T1000 (cell line): ENCODE results near the gene AOC3.
"Not testable (repeated sequence)": the region's sequence is repeated elsewhere in the genome, so short reads cannot be mapped to it uniquely, and the experiment has no call there.

Experiments used
- DNase-seq: peaks from one replicate; lab custom pipeline; 2025; ENCODE audit warnings: mixed read lengths; lab: John Stamatoyannopoulos, UW

Gene AOC3

DNA sequence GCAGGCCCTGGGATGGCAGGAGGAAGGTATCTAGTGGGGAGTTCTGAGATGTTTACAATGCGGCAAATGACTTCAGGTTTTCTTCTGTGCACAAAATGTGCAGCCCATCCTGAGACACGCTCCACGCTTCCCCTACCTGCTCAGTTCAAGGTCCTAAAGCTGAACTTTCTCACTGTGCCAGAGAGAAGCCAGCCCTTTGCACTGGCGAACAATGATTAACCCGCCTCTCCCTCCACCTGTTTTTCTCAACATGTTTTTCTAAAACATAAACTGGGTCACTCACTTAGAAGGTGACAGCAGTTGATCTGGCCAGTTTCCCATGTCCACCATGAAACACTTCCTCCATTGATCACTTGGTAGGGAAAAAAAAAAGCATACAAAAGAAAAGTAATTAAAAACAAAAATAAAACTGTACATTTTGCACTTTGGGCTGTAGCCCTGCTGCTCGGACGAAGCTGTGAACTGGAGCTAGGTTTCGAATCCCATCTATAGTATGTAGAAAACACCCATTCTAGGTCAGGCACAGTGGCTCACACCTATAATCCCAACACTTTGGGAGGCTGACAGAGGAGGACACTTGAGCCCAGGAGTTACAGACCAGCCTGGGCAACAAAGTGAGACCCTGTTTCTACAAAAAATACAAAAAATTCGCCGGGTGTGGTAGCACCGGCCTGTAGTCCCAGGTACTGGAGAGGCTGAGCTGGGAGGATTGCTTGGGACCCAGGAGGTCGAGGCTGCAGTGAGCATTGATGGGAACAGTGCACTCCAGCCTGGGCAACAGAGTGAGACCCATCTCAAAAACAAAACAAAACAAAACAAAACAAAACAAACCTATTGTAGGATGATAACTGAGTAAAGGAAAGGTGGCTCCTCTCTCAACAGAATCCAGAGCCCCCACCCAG lies 43.5 kb downstream of the AOC3 start:
- no peak for DNase-seq

DNA sequence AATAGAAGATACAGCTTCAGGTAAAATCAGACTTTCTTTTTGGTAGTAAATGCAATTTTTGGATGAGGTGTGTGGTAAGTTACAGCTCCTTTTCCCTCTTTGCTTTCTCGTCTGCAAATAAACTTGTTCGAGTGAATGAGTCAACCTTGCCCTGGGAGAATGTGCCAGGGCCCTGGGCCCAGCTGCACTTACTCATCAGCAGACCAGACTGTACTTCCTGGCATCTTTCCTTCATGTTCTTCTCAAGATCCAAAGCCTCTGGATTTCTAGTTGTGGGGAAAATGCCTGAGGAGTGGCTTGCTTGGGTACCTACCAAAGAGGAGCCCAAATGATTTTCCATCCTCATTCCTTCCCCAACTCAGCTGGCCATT lies 44.2 kb downstream of the AOC3 start:
- peak; percentile 56 for DNase-seq

DNA sequence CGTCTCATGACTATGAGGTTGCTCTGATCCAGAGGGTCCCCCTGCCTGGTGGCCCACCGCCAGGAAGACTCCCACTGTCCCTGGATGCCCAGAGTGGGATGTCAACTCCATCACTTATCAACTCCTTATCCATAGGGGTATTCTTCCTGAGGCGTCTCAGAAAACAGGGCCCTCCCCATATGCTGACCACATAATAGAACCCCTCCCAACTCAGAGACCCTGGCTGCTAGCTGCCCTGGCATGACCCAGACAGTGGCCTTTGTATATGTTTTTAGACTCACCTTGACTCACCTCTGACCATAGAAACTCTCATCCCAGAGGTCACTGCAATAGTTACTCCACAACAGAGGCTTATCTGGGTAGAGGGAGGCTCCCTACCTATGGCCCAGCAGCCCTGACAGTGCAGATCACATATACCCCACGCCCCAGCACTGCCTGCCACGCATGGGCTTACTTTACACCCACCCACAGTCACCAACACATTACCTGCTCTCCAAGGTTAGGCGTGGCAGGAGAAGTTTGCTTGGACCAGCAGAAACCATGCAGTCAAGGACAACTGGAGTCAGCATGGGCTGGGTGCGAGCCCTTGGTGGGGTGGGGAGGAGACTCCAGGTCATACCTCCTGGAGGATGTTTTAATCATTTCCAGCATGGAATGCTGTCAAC lies 47.3 kb downstream of the AOC3 start:
- no peak for DNase-seq

DNA sequence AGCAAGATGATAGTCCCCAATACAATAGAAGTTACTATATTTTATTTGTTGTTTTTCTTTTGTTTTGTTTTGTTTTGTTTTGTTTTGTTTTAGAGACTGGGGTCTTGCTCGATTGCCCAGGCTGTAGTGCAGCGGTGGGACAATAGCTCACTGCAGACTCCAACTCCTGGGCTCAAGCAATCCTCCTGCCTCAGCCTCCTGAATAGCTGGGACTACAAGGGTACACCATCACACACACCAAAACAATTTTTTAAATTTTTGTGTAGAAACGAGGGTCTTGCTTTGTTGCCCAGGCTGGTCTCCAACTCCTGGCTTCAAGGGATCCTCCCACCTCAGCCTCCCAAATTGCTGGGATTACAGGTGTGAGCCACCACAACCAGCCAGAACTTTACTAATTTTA lies 49.0 kb downstream of the AOC3 start:
- not testable (repeated sequence) for DNase-seq

DNA sequence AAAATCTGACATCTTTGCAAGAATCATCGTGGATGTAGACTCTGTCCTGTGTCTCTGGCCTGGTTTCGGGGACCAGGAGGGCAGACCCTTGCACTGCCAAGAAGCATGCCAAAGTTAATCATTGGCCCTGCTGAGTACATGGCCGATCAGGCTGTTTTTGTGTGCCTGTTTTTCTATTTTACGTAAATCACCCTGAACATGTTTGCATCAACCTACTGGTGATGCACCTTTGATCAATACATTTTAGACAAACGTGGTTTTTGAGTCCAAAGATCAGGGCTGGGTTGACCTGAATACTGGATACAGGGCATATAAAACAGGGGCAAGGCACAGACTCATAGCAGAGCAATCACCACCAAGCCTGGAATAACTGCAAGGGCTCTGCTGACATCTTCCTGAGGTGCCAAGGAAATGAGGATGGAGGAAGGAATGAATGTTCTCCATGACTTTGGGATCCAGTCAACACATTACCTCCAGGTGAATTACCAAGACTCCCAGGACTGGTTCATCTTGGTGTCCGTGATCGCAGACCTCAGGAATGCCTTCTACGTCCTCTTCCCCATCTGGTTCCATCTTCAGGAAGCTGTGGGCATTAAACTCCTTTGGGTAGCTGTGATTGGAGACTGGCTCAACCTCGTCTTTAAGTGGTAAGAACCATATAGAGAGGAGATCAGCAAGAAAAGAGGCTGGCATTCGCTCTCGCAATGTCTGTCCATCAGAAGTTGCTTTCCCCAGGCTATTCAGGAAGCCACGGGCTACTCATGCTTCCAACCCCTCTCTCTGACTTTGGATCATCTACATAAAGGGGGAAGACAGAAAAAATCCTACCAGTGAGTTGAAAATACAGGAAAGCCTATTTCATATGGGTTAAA lies 49.7 kb downstream of the AOC3 start, which contains the start of gene G6PC1:
Gene G6PC1, plus strand, starts transcription at position 340 of the 872 bp plus-strand sequence. Its CDS starts 78 bp downstream, at position 418.
- DNase-seq, result no peak

DNA sequence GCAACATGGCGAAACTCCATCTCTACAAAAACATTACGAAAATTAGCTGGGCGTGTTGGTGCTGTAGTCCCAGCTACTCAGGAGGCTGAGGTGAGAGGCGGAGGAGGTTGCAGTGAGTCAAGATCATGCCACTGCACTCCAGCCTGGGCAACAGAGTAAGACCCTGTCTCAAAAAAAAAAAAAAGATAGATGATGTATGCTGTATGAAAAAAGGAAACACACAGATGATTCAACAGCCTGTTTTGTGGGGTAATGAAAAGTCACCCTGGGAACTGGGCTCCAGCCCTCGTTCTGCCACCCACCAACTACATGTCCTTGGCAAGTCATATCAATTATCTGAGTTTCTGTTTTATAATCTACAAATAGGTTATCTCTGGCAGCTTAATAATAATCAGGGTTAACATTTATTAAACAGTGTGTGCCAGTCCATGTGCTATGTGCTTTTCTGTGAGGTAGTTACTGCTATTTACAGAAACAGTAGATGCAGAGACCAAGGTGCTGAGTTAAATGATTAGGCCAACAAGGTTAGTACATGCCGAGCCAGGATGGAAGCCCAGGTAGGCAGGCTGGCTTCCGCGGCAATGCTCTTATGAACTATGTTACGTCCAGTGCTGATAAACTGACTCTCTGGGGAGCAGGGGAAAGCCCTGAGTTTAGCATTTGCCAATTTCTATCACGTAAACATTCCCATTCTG lies 50.7 kb downstream of the AOC3 start:
- no peak for DNase-seq

DNA sequence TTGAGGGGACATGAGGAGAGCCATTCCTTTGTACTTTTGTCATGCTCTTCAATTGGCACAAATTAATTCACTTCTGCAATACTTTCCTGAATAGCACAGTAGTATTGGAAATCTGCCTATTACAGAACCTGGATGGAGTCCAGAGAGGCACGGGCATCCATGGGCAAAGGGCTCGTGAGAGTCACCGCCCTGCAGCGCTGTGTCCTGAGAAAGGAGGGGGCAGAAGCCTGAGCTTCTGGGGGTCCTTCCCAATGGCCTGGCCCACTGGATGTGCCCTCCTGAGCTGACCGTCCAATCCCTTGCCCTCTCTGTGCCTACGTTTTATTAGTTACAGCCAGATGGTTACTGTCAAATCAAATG lies 53.1 kb downstream of the AOC3 start:
- DNase-seq, result no peak

DNA sequence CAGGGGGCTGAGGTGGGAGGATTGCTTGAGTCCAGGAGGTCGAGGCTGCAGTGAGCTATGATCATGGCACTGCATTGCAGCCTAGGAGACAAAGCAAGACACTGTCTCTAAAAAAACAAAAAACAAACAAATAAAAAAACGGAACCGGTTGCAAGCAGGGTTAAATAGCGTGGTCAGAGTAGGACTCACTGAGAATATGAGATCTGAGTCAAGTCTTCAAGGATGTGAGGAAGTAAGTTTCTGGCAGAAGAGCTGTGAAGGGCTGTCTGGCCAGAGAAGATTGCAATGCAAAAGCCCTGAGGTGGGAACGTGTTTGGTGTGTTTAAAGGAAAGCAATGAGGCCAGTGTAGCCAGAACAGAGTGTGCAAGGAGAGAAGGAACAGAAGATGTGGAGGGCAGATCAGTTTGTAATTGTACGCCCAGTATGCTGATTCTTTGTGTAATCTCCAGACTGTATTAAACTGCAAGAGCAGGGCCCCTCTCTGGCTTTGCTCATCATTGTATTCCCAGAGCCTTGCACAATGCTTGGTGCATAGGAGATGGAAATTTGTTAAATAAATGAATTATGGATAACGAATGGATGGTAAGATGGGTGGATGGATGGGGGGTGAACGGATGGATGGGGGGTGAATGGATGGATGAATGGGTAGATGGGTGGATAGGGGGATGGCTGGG lies 55.9 kb downstream of the AOC3 start:
- DNase-seq, result no peak
